Measurements from ENCODE around the gene PGLYRP3. TPM values are rescaled to one million over a fixed set of nuclear protein-coding genes. Genes with fewer than 3 reads are reported as not detected.

Gene PGLYRP3
- polyA plus RNA-seq, 4 donors = 0.07 TPM; not detected in 3

- H3K36me3 ChIP-seq (ENCODE audit: control insufficient read depth in 3 of 3, insufficient read depth in 2 of 3, low read depth in 1 of 3, low read length in 3 of 3) = no peaks in the 10 kb centered on the region
- DNase-seq = no peak
- peaks cover 0 to 47% (median 17%) of the 10 kb centered on the region in 3 donors for H3K27me3 ChIP-seq (ENCODE audit: control insufficient read depth in 3 of 3, insufficient read depth in 3 of 3, low read length in 3 of 3)
- WGBS, 3 donors = 46 to 51% (median 50%) methylated on average over 10 of the region's 10 CpGs
- no peak for FAIRE-seq
- no peak overlapping the region for H3K27ac ChIP-seq (ENCODE audit: low read depth in 1 of 3, low read length in 2 of 3)
- H3K4me3 ChIP-seq (ENCODE audit: low read depth in 1 of 3, low read length in 3 of 3) = no peak overlapping the region
- H3K9me3 ChIP-seq (ENCODE audit: control insufficient read depth in 2 of 2, insufficient read depth in 1 of 2, low read depth in 1 of 2, low read length in 1 of 2) = no peaks in the 10 kb centered on the region
- peaks cover 0 to 5% (median 0%) of the 10 kb centered on the region in 3 donors for H3K4me1 ChIP-seq (ENCODE audit: control insufficient read depth in 3 of 3, insufficient read depth in 2 of 3, low read depth in 1 of 3, low read length in 2 of 3)
Measured at GRCh38 chr1:153262462-153263157, 50.1 kb downstream of the PGLYRP3 start.

GRCh38 chr1:153262070-153262366, 50.7 kb downstream of the PGLYRP3 start:
- DNase-seq = no peak
- no peak for FAIRE-seq

GRCh38 chr1:153261281-153262069, 51.3 kb downstream of the PGLYRP3 start:
- H3K27me3 ChIP-seq (ENCODE audit: control insufficient read depth in 3 of 3, insufficient read depth in 3 of 3, low read length in 3 of 3) = peaks cover 0 to 47% (median 15%) of the 10 kb centered on the region in 3 donors
- H3K36me3 ChIP-seq (ENCODE audit: control insufficient read depth in 3 of 3, insufficient read depth in 2 of 3, low read depth in 1 of 3, low read length in 3 of 3) = no peaks in the 10 kb centered on the region
- WGBS, 3 donors = 3 to 7% (median 3%) methylated on average over 46 to 80 of the region's 80 CpGs
- DNase-seq (peak in 1 of 2 donors; percentile 32), FAIRE-seq (no peak)
- peak overlapping the region in 2 of 3 donors; percentile 33 to 48 for H3K4me3 ChIP-seq (ENCODE audit: low read depth in 1 of 3, low read length in 3 of 3)
- no peaks in the 10 kb centered on the region for H3K9me3 ChIP-seq (ENCODE audit: control insufficient read depth in 2 of 2, insufficient read depth in 1 of 2, low read depth in 1 of 2, low read length in 1 of 2)
- no peak overlapping the region for H3K27ac ChIP-seq (ENCODE audit: low read depth in 1 of 3, low read length in 2 of 3)
- peaks cover 0 to 5% (median 0%) of the 10 kb centered on the region in 3 donors for H3K4me1 ChIP-seq (ENCODE audit: control insufficient read depth in 3 of 3, insufficient read depth in 2 of 3, low read depth in 1 of 3, low read length in 2 of 3)

More at GRCh38 chr1:153262070-153262366, 50.7 kb downstream of the PGLYRP3 start:
- no peaks in the 10 kb centered on the region for H3K36me3 ChIP-seq (ENCODE audit: control insufficient read depth in 3 of 3, insufficient read depth in 2 of 3, low read depth in 1 of 3, low read length in 3 of 3)
- no peak overlapping the region for H3K27ac ChIP-seq (ENCODE audit: low read depth in 1 of 3, low read length in 2 of 3)
- WGBS, 3 donors = 53 to 58% (median 54%) methylated on average over 6 of the region's 6 CpGs
- no peaks in the 10 kb centered on the region for H3K9me3 ChIP-seq (ENCODE audit: control insufficient read depth in 2 of 2, insufficient read depth in 1 of 2, low read depth in 1 of 2, low read length in 1 of 2)
- H3K4me3 ChIP-seq (ENCODE audit: low read depth in 1 of 3, low read length in 3 of 3) = no peak overlapping the region
- H3K4me1 ChIP-seq (ENCODE audit: control insufficient read depth in 3 of 3, insufficient read depth in 2 of 3, low read depth in 1 of 3, low read length in 2 of 3) = peaks cover 0 to 5% (median 0%) of the 10 kb centered on the region in 3 donors
- peaks cover 0 to 47% (median 17%) of the 10 kb centered on the region in 3 donors for H3K27me3 ChIP-seq (ENCODE audit: control insufficient read depth in 3 of 3, insufficient read depth in 3 of 3, low read length in 3 of 3)

GRCh38 chr1:153260585-153261280, 52.0 kb downstream of the PGLYRP3 start:
- peak overlapping the region in 1 of 3 donors; percentile 48 for H3K4me3 ChIP-seq (ENCODE audit: low read depth in 1 of 3, low read length in 3 of 3)
- H3K27ac ChIP-seq (ENCODE audit: low read depth in 1 of 3, low read length in 2 of 3) = no peak overlapping the region
- FAIRE-seq (no peak), DNase-seq (peak in 1 of 2 donors; percentile 6)
- WGBS, 3 donors = 10 to 21% (median 20%) methylated on average over 26 to 45 of the region's 45 CpGs
- peaks cover 0 to 5% (median 0%) of the 10 kb centered on the region in 3 donors for H3K4me1 ChIP-seq (ENCODE audit: control insufficient read depth in 3 of 3, insufficient read depth in 2 of 3, low read depth in 1 of 3, low read length in 2 of 3)
- H3K9me3 ChIP-seq (ENCODE audit: control insufficient read depth in 2 of 2, insufficient read depth in 1 of 2, low read depth in 1 of 2, low read length in 1 of 2) = no peaks in the 10 kb centered on the region
- no peaks in the 10 kb centered on the region for H3K36me3 ChIP-seq (ENCODE audit: control insufficient read depth in 3 of 3, insufficient read depth in 2 of 3, low read depth in 1 of 3, low read length in 3 of 3)
- peaks cover 0 to 47% (median 15%) of the 10 kb centered on the region in 3 donors for H3K27me3 ChIP-seq (ENCODE audit: control insufficient read depth in 3 of 3, insufficient read depth in 3 of 3, low read length in 3 of 3)

- H3K36me3 ChIP-seq (ENCODE audit: control insufficient read depth in 3 of 3, insufficient read depth in 2 of 3, low read depth in 1 of 3, low read length in 3 of 3) = no peaks in the 10 kb centered on the region
- peaks cover 0 to 47% (median 15%) of the 10 kb centered on the region in 3 donors for H3K27me3 ChIP-seq (ENCODE audit: control insufficient read depth in 3 of 3, insufficient read depth in 3 of 3, low read length in 3 of 3)
- H3K9me3 ChIP-seq (ENCODE audit: control insufficient read depth in 2 of 2, insufficient read depth in 1 of 2, low read depth in 1 of 2, low read length in 1 of 2) = no peaks in the 10 kb centered on the region
- FAIRE-seq = no peak
- no peak within 1 kb of the TSS for H3K4me3 ChIP-seq (ENCODE audit: low read depth in 1 of 3, low read length in 3 of 3)
- H3K27ac ChIP-seq (ENCODE audit: low read depth in 1 of 3, low read length in 2 of 3) = no peak within 1 kb of the TSS
- WGBS, 3 donors = 71 to 85% (median 75%) methylated on average over 3 of the region's 3 CpGs
- H3K4me1 ChIP-seq (ENCODE audit: control insufficient read depth in 3 of 3, insufficient read depth in 2 of 3, low read depth in 1 of 3, low read length in 2 of 3) = peaks cover 0 to 5% (median 0%) of the 10 kb centered on the region in 3 donors
- DNase-seq = no peak
Measured at GRCh38 chr1:153259387-153259786, 53.4 kb downstream of the PGLYRP3 start, which contains the start of gene LORICRIN. TSS of gene LORICRIN (plus strand) at chr1:153259687. CDS start at chr1:153260950, 1,263 bp downstream.

GRCh38 chr1:153253693-153254092, 59.1 kb downstream of the PGLYRP3 start:
- Histone ChIP-seq H3K27ac (ENCODE audit: low read depth in 1 of 3, low read length in 2 of 3) (no peak overlapping the region), H3K9me3 (ENCODE audit: control insufficient read depth in 2 of 2, insufficient read depth in 1 of 2, low read depth in 1 of 2, low read length in 1 of 2) (no peaks in the 10 kb centered on the region), H3K4me1 (ENCODE audit: control insufficient read depth in 3 of 3, insufficient read depth in 2 of 3, low read depth in 1 of 3, low read length in 2 of 3) (no peaks in the 10 kb centered on the region), H3K36me3 (ENCODE audit: control insufficient read depth in 3 of 3, insufficient read depth in 2 of 3, low read depth in 1 of 3, low read length in 3 of 3) (no peaks in the 10 kb centered on the region), H3K27me3 (ENCODE audit: control insufficient read depth in 3 of 3, insufficient read depth in 3 of 3, low read length in 3 of 3) (peaks cover 0 to 10% (median 0%) of the 10 kb centered on the region in 3 donors), H3K4me3 (ENCODE audit: low read depth in 1 of 3, low read length in 3 of 3) (no peak overlapping the region)
- FAIRE-seq (no peak), DNase-seq (no peak)
- 24 to 45% (median 29%) methylated on average over 1 of the region's 1 CpG for WGBS, 3 donors

- Histone ChIP-seq H3K27ac (ENCODE audit: low read depth in 1 of 3, low read length in 2 of 3) (no peak overlapping the region), H3K9me3 (ENCODE audit: control insufficient read depth in 2 of 2, insufficient read depth in 1 of 2, low read depth in 1 of 2, low read length in 1 of 2) (no peaks in the 10 kb centered on the region), H3K4me1 (ENCODE audit: control insufficient read depth in 3 of 3, insufficient read depth in 2 of 3, low read depth in 1 of 3, low read length in 2 of 3) (no peaks in the 10 kb centered on the region), H3K36me3 (ENCODE audit: control insufficient read depth in 3 of 3, insufficient read depth in 2 of 3, low read depth in 1 of 3, low read length in 3 of 3) (no peaks in the 10 kb centered on the region), H3K4me3 (ENCODE audit: low read depth in 1 of 3, low read length in 3 of 3) (no peak overlapping the region), H3K27me3 (ENCODE audit: control insufficient read depth in 3 of 3, insufficient read depth in 3 of 3, low read length in 3 of 3) (peaks cover 0 to 5% (median 0%) of the 10 kb centered on the region in 3 donors)
- FAIRE-seq (no peak), DNase-seq (no peak)
- WGBS, 3 donors = 47 to 88% (median 53%) methylated on average over 2 of the region's 2 CpGs
Measured at GRCh38 chr1:153253076-153253475, 59.7 kb downstream of the PGLYRP3 start.

- H3K27me3 ChIP-seq (ENCODE audit: control insufficient read depth in 3 of 3, insufficient read depth in 3 of 3, low read length in 3 of 3) = peaks cover 0 to 3% (median 0%) of the 10 kb centered on the region in 3 donors
- 73 to 81% (median 80%) methylated on average over 4 of the region's 4 CpGs for WGBS, 3 donors
- H3K4me3 ChIP-seq (ENCODE audit: low read depth in 1 of 3, low read length in 3 of 3) = no peak overlapping the region
- no peak overlapping the region for H3K27ac ChIP-seq (ENCODE audit: low read depth in 1 of 3, low read length in 2 of 3)
- H3K9me3 ChIP-seq (ENCODE audit: control insufficient read depth in 2 of 2, insufficient read depth in 1 of 2, low read depth in 1 of 2, low read length in 1 of 2) = no peaks in the 10 kb centered on the region
- H3K36me3 ChIP-seq (ENCODE audit: control insufficient read depth in 3 of 3, insufficient read depth in 2 of 3, low read depth in 1 of 3, low read length in 3 of 3) = no peaks in the 10 kb centered on the region
- DNase-seq (no peak), FAIRE-seq (no peak)
- no peaks in the 10 kb centered on the region for H3K4me1 ChIP-seq (ENCODE audit: control insufficient read depth in 3 of 3, insufficient read depth in 2 of 3, low read depth in 1 of 3, low read length in 2 of 3)
Measured at GRCh38 chr1:153251988-153252387, 60.8 kb downstream of the PGLYRP3 start.

All from small intestine (tissue), 7 donors.